ENCODE measurements around the gene SRCAP. TPM values are rescaled to one million over a fixed set of nuclear protein-coding genes. Genes with fewer than 3 reads are reported as not detected.

Gene SRCAP
- 10 to 100 TPM; 81.7 to 86.1 TPM for total RNA-seq

DNA sequence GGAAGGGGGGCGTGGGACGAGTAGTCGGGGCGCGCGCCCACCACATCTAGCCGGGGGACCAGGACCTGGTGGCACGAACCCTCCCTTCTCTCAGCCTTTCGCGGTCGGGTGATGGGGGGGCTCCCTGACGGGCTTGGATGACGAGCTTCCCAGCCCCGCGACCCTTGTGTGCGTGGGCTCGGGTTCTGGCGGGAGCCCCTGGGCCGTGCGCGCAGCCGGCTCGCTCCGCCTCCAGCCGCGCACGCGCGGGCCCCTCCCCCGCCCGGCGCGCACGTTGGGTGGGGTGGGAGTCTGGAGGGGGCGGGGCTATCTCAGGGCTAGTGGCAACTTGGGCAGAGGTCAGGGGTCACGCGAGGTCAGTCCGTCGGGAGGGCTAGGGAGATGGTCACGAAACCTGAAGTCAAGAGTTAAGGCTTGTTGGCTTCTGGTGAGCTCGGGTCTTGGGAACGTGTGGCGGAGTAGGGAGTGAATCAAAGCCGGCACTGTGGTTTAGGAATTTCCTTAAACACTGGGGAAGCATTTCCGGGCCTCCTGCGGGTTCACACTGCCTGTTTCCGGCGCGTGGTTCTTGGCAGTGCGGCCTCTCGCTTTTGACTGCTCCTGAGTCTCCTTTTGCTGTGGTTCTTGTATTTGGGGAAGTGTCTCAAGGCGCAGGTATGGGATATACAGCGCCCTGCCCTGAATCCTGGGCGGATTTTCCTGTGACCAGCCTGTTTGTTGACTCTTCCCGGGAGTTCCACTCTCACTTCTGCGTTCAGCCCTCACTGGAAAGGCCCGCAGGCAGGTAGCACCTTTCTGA is at the start of gene SRCAP:
SRCAP (plus strand) TSS at position 356 of the 799 bp plus-strand sequence. CDS start 1,654 bp downstream, outside the sequence.
- ChIA-PET CTCF (no interaction called here), POLR2A (interaction anchor here (0.6 kb wide), 1 partner anchor 105 kb away, joined by 3 read pairs; no protein-coding TSS in a partner anchor)
- H3K36me3 Mint-ChIP-seq (ENCODE audit: low read depth), result peaks cover 29% of the 10 kb centered on the region
- peak within 1 kb of the TSS; percentile 93 for H3K4me3 Mint-ChIP-seq
- peaks cover 41% of the 10 kb centered on the region for H3K4me1 Mint-ChIP-seq
- H3K9me3 Mint-ChIP-seq, result no peaks in the 10 kb centered on the region
- H3K27me3 Mint-ChIP-seq, result no peaks in the 10 kb centered on the region
- H3K27ac Mint-ChIP-seq, result peak within 1 kb of the TSS; percentile 99
- peak; percentile 88 for DNase-seq

- Mint-ChIP-seq H3K4me1 (peaks cover 36% of the 10 kb centered on the region), H3K9me3 (no peaks in the 10 kb centered on the region), H3K4me3 (peak overlapping the region; percentile 100), H3K27ac (peak overlapping the region; percentile 99), H3K36me3 (ENCODE audit: low read depth) (peaks cover 20% of the 10 kb centered on the region), H3K27me3 (peaks cover 2% of the 10 kb centered on the region)
- POLR2A ChIA-PET, result interaction anchor here (0.5 kb wide), 1 partner anchor 529 kb away, joined by 3 read pairs; no protein-coding TSS in a partner anchor
- CTCF ChIA-PET, result interaction anchor here (0.5 to 1.8 kb wide), 12 partner anchors 9 to 285 kb away, joined by 3 to 19 read pairs (median 4); partner anchors contain the start of genes FBRS and ZNF689
- peak; percentile 42 for DNase-seq
Measured at GRCh38 chr16:30649725-30650368, 49.1 kb upstream of the SRCAP start.

- Mint-ChIP-seq H3K27ac (peak within 1 kb of the TSS; percentile 99), H3K4me3 (peak within 1 kb of the TSS; percentile 100), H3K36me3 (ENCODE audit: low read depth) (peaks cover 24% of the 10 kb centered on the region), H3K9me3 (no peaks in the 10 kb centered on the region), H3K27me3 (peaks cover 2% of the 10 kb centered on the region), H3K4me1 (peaks cover 41% of the 10 kb centered on the region)
- POLR2A ChIA-PET, result interaction anchor here (0.5 to 0.7 kb wide), 4 partner anchors 13 to 528 kb away, joined by 3 to 5 read pairs (median 4); partner anchors contain the start of genes MYL11 and ZNF689
- CTCF ChIA-PET, result interaction anchor here (0.5 to 1.8 kb wide), 14 partner anchors 9 to 286 kb away, joined by 3 to 19 read pairs (median 4); partner anchors contain the start of genes FBRS and ZNF689
- DNase-seq, result peak; percentile 100
Measured at GRCh38 chr16:30650369-30651123, 48.4 kb upstream of the SRCAP start, which contains the start of gene PRR14. Gene PRR14 (plus strand): TSS chr16:30650960. CDS start chr16:30651646, 686 bp downstream.

DNA sequence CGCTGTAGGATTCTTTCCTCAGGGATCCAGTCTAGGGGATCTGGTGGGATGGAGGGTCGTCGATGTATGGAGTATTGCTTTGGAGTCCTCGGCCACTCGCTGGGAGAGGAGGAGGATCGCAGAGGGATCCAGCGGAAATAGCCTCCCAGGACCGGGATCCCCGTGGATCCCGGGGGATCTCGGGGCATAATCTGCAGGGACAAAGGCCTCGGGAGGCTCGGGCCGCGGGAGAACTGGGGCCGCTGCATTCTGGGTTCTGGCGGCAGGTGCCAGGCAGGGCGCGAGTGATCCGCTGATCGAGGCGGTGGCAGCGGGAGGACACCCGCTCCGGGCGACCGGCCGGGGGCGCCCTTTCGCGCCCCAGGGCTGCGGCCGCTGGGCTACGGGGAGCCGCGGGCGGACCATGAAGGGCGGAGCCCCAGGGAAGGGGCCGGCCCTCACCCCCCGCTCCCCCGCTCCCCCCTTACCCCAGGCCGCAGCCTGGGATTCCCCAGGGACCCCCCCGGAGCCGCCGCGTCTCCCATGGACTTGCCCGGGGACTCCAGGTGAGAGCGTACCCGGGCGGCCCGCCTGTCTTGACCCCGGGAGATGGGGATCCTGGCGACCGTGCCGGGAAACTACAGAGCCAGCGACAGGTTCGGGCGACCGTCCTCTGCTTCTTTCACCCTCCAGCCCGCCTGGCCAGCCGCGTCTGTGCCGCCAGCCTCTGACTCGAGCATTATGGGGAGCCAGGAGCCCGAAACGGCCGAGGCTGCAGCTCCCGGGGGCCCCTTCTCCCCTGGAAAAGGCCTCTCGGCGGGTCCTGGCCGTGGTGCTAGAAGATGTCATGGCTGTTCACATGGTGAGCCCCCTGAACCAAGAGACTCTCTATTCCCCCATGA is 47.6 kb upstream of the SRCAP start:
- POLR2A ChIA-PET, result interaction anchor here (0.6 to 0.7 kb wide), 3 partner anchors 14 to 277 kb away, joined by 3 to 5 read pairs (median 4); partner anchors contain the start of genes MYL11 and ZNF689
- H3K27me3 Mint-ChIP-seq, result no peaks in the 10 kb centered on the region
- peak overlapping the region; percentile 99 for H3K27ac Mint-ChIP-seq
- peaks cover 31% of the 10 kb centered on the region for H3K36me3 Mint-ChIP-seq (ENCODE audit: low read depth)
- H3K4me1 Mint-ChIP-seq, result peaks cover 45% of the 10 kb centered on the region
- DNase-seq, result peak; percentile 78
- CTCF ChIA-PET, result interaction anchor here (0.6 to 1.8 kb wide), 11 partner anchors 8 to 287 kb away, joined by 3 to 19 read pairs (median 4); partner anchors contain the start of genes FBRS and ZNF689
- H3K4me3 Mint-ChIP-seq, result peak overlapping the region; percentile 100
- no peaks in the 10 kb centered on the region for H3K9me3 Mint-ChIP-seq

DNA sequence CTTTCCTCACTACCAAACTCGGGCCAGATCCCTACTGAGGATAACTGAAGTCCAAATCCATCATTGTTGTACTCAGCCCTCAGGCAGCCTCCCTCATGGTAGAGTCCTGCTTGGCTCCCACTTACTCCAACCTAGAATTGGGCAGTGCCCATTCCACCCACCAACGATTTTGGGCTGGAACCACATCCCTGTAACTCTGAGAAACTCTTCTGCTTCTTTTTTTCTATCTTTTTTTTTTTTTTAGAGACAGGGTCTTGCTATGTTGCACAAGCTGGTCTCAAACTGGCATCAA is 47.0 kb upstream of the SRCAP start:
- H3K4me1 Mint-ChIP-seq, result peaks cover 49% of the 10 kb centered on the region
- ChIA-PET POLR2A (no interaction called here), CTCF (interaction anchor here (0.6 to 1.2 kb wide), 3 partner anchors 42 to 155 kb away, joined by 3 to 6 read pairs (median 3); partner anchors contain the start of gene ZNF689)
- H3K27ac Mint-ChIP-seq, result peak overlapping the region; percentile 82
- H3K27me3 Mint-ChIP-seq, result no peaks in the 10 kb centered on the region
- peaks cover 36% of the 10 kb centered on the region for H3K36me3 Mint-ChIP-seq (ENCODE audit: low read depth)
- H3K4me3 Mint-ChIP-seq, result peak overlapping the region; percentile 100
- H3K9me3 Mint-ChIP-seq, result no peaks in the 10 kb centered on the region
- no peak for DNase-seq

DNA sequence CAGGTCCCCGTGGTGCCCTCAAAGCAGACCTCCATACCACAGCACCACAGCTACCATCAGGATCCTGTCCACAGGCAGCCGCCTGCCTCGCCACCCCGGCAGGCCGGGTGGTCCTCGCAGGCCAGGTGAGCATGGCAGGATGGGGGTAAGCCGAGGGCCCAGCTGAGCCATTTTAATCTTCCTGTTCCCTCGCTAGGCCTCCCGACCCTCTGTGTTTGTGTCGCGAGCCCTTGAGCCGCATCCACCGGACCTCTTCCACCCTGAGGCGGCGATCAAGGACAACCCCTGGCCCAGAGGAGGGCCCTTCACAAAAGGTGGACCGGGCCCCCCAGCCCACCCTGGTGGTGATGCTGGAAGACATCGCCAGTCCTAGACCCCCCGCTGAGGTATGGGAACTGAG is 46.3 kb upstream of the SRCAP start:
- no peak for DNase-seq
- H3K27me3 Mint-ChIP-seq, result no peaks in the 10 kb centered on the region

GRCh38 chr16:30654856-30655255 is 44.1 kb upstream of the SRCAP start:
- Mint-ChIP-seq H3K4me1 (peaks cover 45% of the 10 kb centered on the region), H3K9me3 (no peaks in the 10 kb centered on the region), H3K27ac (no peak overlapping the region), H3K36me3 (ENCODE audit: low read depth) (peaks cover 43% of the 10 kb centered on the region), H3K27me3 (no peaks in the 10 kb centered on the region), H3K4me3 (no peak overlapping the region)
- CTCF ChIA-PET, result interaction anchor here (2.6 kb wide), 1 partner anchor 39 kb away, joined by 9 read pairs; no protein-coding TSS in a partner anchor
- POLR2A ChIA-PET, result no interaction called here
- DNase-seq, result no peak

More for the DNA sequence above, 46.3 kb upstream of the SRCAP start:
- H3K27ac Mint-ChIP-seq, result no peak overlapping the region
- ChIA-PET POLR2A (no interaction called here), CTCF (interaction anchor here (1.2 kb wide), 1 partner anchor 41 kb away, joined by 6 read pairs; no protein-coding TSS in a partner anchor)
- peak overlapping the region; percentile 100 for H3K4me3 Mint-ChIP-seq
- peaks cover 40% of the 10 kb centered on the region for H3K36me3 Mint-ChIP-seq (ENCODE audit: low read depth)
- peaks cover 56% of the 10 kb centered on the region for H3K4me1 Mint-ChIP-seq
- no peaks in the 10 kb centered on the region for H3K9me3 Mint-ChIP-seq

- peak overlapping the region; percentile 54 for H3K27ac Mint-ChIP-seq
Measured at GRCh38 chr16:30655815-30656347, 43.1 kb upstream of the SRCAP start.

GRCh38 chr16:30656388-30656787 is 42.6 kb upstream of the SRCAP start:
- POLR2A ChIA-PET, result interaction anchor here (0.6 kb wide), 1 partner anchor 467 kb away, joined by 4 read pairs; no protein-coding TSS in a partner anchor
- H3K36me3 Mint-ChIP-seq (ENCODE audit: low read depth), result peaks cover 49% of the 10 kb centered on the region
- peaks cover 48% of the 10 kb centered on the region for H3K4me1 Mint-ChIP-seq
- peak overlapping the region; percentile 17 for H3K4me3 Mint-ChIP-seq
- H3K27me3 Mint-ChIP-seq, result no peaks in the 10 kb centered on the region
- CTCF ChIA-PET, result interaction anchor here (1.0 to 2.6 kb wide), 3 partner anchors 11 to 37 kb away, joined by 3 to 9 read pairs (median 4); no protein-coding TSS in a partner anchor
- DNase-seq, result no peak
- H3K9me3 Mint-ChIP-seq, result no peaks in the 10 kb centered on the region
- H3K27ac Mint-ChIP-seq, result peak overlapping the region; percentile 54

More at GRCh38 chr16:30655815-30656347, 43.1 kb upstream of the SRCAP start:
- ChIA-PET CTCF (interaction anchor here (0.6 to 2.6 kb wide), 5 partner anchors 10 to 260 kb away, joined by 3 to 9 read pairs (median 4); no protein-coding TSS in a partner anchor), POLR2A (no interaction called here)
- Mint-ChIP-seq H3K36me3 (ENCODE audit: low read depth) (peaks cover 46% of the 10 kb centered on the region), H3K27me3 (no peaks in the 10 kb centered on the region), H3K4me3 (no peak overlapping the region), H3K4me1 (peaks cover 44% of the 10 kb centered on the region), H3K9me3 (no peaks in the 10 kb centered on the region)
- no peak for DNase-seq

GRCh38 chr16:30656974-30657865 is 41.8 kb upstream of the SRCAP start:
- peak overlapping the region; percentile 93 for H3K4me3 Mint-ChIP-seq
- no peaks in the 10 kb centered on the region for H3K27me3 Mint-ChIP-seq
- no peak for DNase-seq
- ChIA-PET CTCF (interaction anchor here (0.6 to 2.6 kb wide), 4 partner anchors 16 to 472 kb away, joined by 3 to 9 read pairs (median 4); no protein-coding TSS in a partner anchor), POLR2A (interaction anchor here (0.6 kb wide), 2 partner anchors 37 to 466 kb away, joined by 4 read pairs; no protein-coding TSS in a partner anchor)
- peaks cover 50% of the 10 kb centered on the region for H3K4me1 Mint-ChIP-seq
- no peaks in the 10 kb centered on the region for H3K9me3 Mint-ChIP-seq
- H3K27ac Mint-ChIP-seq, result peak overlapping the region; percentile 91
- H3K36me3 Mint-ChIP-seq (ENCODE audit: low read depth), result peaks cover 50% of the 10 kb centered on the region

Data from activated CD4-positive, alpha-beta T cell treated with anti-CD3 and anti-CD28 coated beads, Interleukin-2, amount 10 ng/mL, durations not matched to agents 7 days and 5 days (primary cell).